ENCODE data around the gene PHLDB2. TPM values are rescaled to one million over a fixed set of nuclear protein-coding genes. Genes with fewer than 3 reads are reported as not detected.
A peak's percentile ranks its signal among the peaks of the same experiment; 100 is the strongest.

PHLDB2 gene
- total RNA-seq, 1 experiment from 2014 or later: 13.2 TPM

GRCh38 chr3:111967068-111967467, 108.0 kb downstream of the PHLDB2 start:
- no peak overlapping the region for H2BK12ac ChIP-seq (ENCODE audit: insufficient read length, low read depth, low read length)
- no peak for TF ChIP-seq CTCF (conservative IDR thresholded peaks at IDR 0.05)
- no peak overlapping the region for H3T11ph ChIP-seq (ENCODE audit: low read length)
- no peak overlapping the region for H3K4me3 Mint-ChIP-seq
- H3K23me2 ChIP-seq (ENCODE audit: insufficient read length, low read depth, low read length, poor library complexity, severe bottlenecking): no peaks in the 10 kb centered on the region
- no peaks in the 10 kb centered on the region for H3K9me3 Mint-ChIP-seq
- H3K36me3 Mint-ChIP-seq (ENCODE audit: insufficient read depth in 1 of 3, low read depth in 3 of 3): no peaks in the 10 kb centered on the region; a peak in 1 of 7 replicates
- H3K4me1 ChIP-seq (ENCODE audit: insufficient read depth, low read length): no peaks in the 10 kb centered on the region
- H3K9ac ChIP-seq (ENCODE audit: extremely low read depth, insufficient read length, low read length): no peak overlapping the region
- H3K4me1 Mint-ChIP-seq: peaks cover 6 to 9% of the 10 kb centered on the region in 2 experiments
- no peaks in the 10 kb centered on the region for H3K9me3 ChIP-seq (ENCODE audit: control insufficient read depth, low read depth, low read length)
- no peaks in the 10 kb centered on the region for H3K79me2 ChIP-seq (ENCODE audit: insufficient read depth, low read length)
- H4K91ac ChIP-seq (ENCODE audit: insufficient read length, low read depth, low read length): no peak overlapping the region
- no peak overlapping the region for H3K27ac ChIP-seq (ENCODE audit: insufficient read length, low read depth, low read length)
- no peak overlapping the region for H3K23ac ChIP-seq (ENCODE audit: insufficient read length, low read depth, low read length)
- H2BK120ac ChIP-seq (ENCODE audit: low read depth, low read length, poor library complexity, severe bottlenecking): no peak overlapping the region
- no peak overlapping the region for H3K14ac ChIP-seq (ENCODE audit: insufficient read depth, low read length)
- no peak overlapping the region for H2BK5ac ChIP-seq (ENCODE audit: insufficient read length, low read length)
- no peaks in the 10 kb centered on the region for H4K20me1 ChIP-seq (ENCODE audit: control insufficient read depth, insufficient read depth, insufficient read length)
- no peak overlapping the region for H2BK20ac ChIP-seq (ENCODE audit: low read depth, low read length, poor library complexity, severe bottlenecking)
- no peak overlapping the region for H2AK5ac ChIP-seq (ENCODE audit: insufficient read length, low read length)
- H4K5ac ChIP-seq (ENCODE audit: insufficient read length, low read depth, low read length): no peak overlapping the region
- no peak overlapping the region for H3K18ac ChIP-seq (ENCODE audit: insufficient read length, low read depth, low read length)
- no peak overlapping the region for H2AFZ ChIP-seq (ENCODE audit: low read length)
- H2BK15ac ChIP-seq (ENCODE audit: low read depth, low read length): no peak overlapping the region
- peak overlapping the region in 1 of 3 experiments; percentile 3; a peak in 1 of 7 replicates for H3K27ac Mint-ChIP-seq
- no CpG with 5 or more reads among the region's 3 CpGs for WGBS (ENCODE audit: extremely low coverage, insufficient read length, low lambda C conversion rate)
- no peaks in the 10 kb centered on the region for H3K27me3 ChIP-seq (ENCODE audit: insufficient read depth, low read length)
- H3K4ac ChIP-seq (ENCODE audit: low read depth, low read length): no peak overlapping the region
- no peak overlapping the region for H3K4me2 ChIP-seq (ENCODE audit: insufficient read depth, insufficient read length, low read length)
- no peak for DNase-seq
- H3K27me3 Mint-ChIP-seq (ENCODE audit: low read depth): no peaks in the 10 kb centered on the region
- H4K8ac ChIP-seq (replicated peaks; ENCODE audit: insufficient read length, low read depth, low read length): no peak overlapping the region
- H3K56ac ChIP-seq (ENCODE audit: insufficient read length, low read depth, low read length): no peak overlapping the region
- no peaks in the 10 kb centered on the region for H3K79me1 ChIP-seq (ENCODE audit: insufficient read depth, low read depth, low read length, poor library complexity, severe bottlenecking)

Data from H9 (cell line).